Measurements from ENCODE around the gene CHL1. TPM values are rescaled to one million over a fixed set of nuclear protein-coding genes. Genes with fewer than 3 reads are reported as not detected.

The CHL1 gene
- total and polyA plus RNA-seq, 2 experiments from 2014 or later = 1.4 to 1.9 TPM

- Mint-ChIP-seq H3K36me3 (ENCODE audit: low read depth) (peaks cover 24% of the 10 kb centered on the region; the same call in 2 of the 3 replicates), H3K27ac (no peak overlapping the region), H3K4me1 (no peaks in the 10 kb centered on the region), H3K27me3 (ENCODE audit: insufficient read depth, low read depth, poor library complexity) (no peaks in the 10 kb centered on the region), H3K9me3 (peaks cover 99% of the 10 kb centered on the region), H3K4me3 (no peak overlapping the region)
- no peaks in the 10 kb centered on the region for H3K9me2 ChIP-seq (ENCODE audit: insufficient read depth)
- ATAC-seq (no peak), DNase-seq (ENCODE audit: low spot score) (no peak)
- TF ChIP-seq ZNF114 (CRISPR knock-in tag; IDR thresholded peaks at IDR 0.05) (no peak), STAT1 (IDR thresholded peaks at IDR 0.05; ENCODE audit: unreplicated experiment) (no peak), POLR2AphosphoS5 (IDR thresholded peaks at IDR 0.05; ENCODE audit: low read depth) (no peak), EZH2 (IDR thresholded peaks at IDR 0.05; ENCODE audit: low read depth, unreplicated experiment) (no peak), CREB1 (CRISPR knock-in tag; IDR thresholded peaks at IDR 0.05; ENCODE audit: low read depth) (no peak), ETS1 (IDR thresholded peaks at IDR 0.05) (no peak), REST (IDR thresholded peaks at IDR 0.05; ENCODE audit: unreplicated experiment) (no peak), EZH2phosphoT487 (IDR thresholded peaks at IDR 0.05; ENCODE audit: unreplicated experiment) (no peak), ZNF331 (CRISPR knock-in tag; IDR thresholded peaks at IDR 0.05; ENCODE audit: low read depth) (no peak), NANOG (IDR thresholded peaks at IDR 0.05; ENCODE audit: borderline replicate concordance) (no peak), JUNB (IDR thresholded peaks at IDR 0.05; ENCODE audit: unreplicated experiment) (no peak)
- TF ChIP-seq, protein P1, sequence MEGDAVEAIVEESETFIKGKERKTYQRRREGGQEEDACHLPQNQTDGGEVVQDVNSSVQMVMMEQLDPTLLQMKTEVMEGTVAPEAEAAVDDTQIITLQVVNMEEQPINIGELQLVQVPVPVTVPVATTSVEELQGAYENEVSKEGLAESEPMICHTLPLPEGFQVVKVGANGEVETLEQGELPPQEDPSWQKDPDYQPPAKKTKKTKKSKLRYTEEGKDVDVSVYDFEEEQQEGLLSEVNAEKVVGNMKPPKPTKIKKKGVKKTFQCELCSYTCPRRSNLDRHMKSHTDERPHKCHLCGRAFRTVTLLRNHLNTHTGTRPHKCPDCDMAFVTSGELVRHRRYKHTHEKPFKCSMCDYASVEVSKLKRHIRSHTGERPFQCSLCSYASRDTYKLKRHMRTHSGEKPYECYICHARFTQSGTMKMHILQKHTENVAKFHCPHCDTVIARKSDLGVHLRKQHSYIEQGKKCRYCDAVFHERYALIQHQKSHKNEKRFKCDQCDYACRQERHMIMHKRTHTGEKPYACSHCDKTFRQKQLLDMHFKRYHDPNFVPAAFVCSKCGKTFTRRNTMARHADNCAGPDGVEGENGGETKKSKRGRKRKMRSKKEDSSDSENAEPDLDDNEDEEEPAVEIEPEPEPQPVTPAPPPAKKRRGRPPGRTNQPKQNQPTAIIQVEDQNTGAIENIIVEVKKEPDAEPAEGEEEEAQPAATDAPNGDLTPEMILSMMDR (conservative IDR thresholded peaks at IDR 0.05; ENCODE audit: low read depth in 2 of 2) = no peak
- TF ChIP-seq, protein P2, sequence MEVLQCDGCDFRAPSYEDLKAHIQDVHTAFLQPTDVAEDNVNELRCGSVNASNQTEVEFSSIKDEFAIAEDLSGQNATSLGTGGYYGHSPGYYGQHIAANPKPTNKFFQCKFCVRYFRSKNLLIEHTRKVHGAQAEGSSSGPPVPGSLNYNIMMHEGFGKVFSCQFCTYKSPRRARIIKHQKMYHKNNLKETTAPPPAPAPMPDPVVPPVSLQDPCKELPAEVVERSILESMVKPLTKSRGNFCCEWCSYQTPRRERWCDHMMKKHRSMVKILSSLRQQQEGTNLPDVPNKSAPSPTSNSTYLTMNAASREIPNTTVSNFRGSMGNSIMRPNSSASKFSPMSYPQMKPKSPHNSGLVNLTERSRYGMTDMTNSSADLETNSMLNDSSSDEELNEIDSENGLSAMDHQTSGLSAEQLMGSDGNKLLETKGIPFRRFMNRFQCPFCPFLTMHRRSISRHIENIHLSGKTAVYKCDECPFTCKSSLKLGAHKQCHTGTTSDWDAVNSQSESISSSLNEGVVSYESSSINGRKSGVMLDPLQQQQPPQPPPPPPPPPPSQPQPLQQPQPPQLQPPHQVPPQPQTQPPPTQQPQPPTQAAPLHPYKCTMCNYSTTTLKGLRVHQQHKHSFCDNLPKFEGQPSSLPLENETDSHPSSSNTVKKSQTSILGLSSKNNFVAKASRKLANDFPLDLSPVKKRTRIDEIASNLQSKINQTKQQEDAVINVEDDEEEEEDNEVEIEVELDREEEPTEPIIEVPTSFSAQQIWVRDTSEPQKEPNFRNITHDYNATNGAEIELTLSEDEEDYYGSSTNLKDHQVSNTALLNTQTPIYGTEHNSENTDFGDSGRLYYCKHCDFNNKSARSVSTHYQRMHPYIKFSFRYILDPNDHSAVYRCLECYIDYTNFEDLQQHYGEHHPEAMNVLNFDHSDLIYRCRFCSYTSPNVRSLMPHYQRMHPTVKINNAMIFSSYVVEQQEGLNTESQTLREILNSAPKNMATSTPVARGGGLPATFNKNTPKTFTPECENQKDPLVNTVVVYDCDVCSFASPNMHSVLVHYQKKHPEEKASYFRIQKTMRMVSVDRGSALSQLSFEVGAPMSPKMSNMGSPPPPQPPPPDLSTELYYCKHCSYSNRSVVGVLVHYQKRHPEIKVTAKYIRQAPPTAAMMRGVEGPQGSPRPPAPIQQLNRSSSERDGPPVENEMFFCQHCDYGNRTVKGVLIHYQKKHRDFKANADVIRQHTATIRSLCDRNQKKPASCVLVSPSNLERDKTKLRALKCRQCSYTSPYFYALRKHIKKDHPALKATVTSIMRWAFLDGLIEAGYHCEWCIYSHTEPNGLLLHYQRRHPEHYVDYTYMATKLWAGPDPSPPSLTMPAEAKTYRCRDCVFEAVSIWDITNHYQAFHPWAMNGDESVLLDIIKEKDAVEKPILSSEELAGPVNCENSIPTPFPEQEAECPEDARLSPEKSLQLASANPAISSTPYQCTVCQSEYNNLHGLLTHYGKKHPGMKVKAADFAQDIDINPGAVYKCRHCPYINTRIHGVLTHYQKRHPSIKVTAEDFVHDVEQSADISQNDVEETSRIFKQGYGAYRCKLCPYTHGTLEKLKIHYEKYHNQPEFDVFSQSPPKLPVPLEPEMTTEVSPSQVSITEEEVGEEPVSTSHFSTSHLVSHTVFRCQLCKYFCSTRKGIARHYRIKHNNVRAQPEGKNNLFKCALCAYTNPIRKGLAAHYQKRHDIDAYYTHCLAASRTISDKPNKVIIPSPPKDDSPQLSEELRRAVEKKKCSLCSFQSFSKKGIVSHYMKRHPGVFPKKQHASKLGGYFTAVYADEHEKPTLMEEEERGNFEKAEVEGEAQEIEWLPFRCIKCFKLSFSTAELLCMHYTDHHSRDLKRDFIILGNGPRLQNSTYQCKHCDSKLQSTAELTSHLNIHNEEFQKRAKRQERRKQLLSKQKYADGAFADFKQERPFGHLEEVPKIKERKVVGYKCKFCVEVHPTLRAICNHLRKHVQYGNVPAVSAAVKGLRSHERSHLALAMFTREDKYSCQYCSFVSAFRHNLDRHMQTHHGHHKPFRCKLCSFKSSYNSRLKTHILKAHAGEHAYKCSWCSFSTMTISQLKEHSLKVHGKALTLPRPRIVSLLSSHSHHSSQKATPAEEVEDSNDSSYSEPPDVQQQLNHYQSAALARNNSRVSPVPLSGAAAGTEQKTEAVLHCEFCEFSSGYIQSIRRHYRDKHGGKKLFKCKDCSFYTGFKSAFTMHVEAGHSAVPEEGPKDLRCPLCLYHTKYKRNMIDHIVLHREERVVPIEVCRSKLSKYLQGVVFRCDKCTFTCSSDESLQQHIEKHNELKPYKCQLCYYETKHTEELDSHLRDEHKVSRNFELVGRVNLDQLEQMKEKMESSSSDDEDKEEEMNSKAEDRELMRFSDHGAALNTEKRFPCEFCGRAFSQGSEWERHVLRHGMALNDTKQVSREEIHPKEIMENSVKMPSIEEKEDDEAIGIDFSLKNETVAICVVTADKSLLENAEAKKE (CRISPR knock-in tag; IDR thresholded peaks at IDR 0.05) = no peak
- no peak overlapping the region for H2AFZ ChIP-seq
- H3K4me3 ChIP-seq = no peak overlapping the region
- H3K27me3 ChIP-seq (ENCODE audit: insufficient read depth) = no peaks in the 10 kb centered on the region
- no peak overlapping the region for H3K27ac ChIP-seq (ENCODE audit: low read depth)
- H3K36me3 ChIP-seq (ENCODE audit: insufficient read depth) = no peaks in the 10 kb centered on the region
- no peaks in the 10 kb centered on the region for H4K20me1 ChIP-seq (replicated peaks; ENCODE audit: insufficient read depth)
- no peaks in the 10 kb centered on the region for H3K79me2 ChIP-seq (replicated peaks; ENCODE audit: insufficient read depth)
- no peaks in the 10 kb centered on the region for H3F3A ChIP-seq (replicated peaks; ENCODE audit: low read depth)
- H3K4me2 ChIP-seq = no peak overlapping the region
- no peaks in the 10 kb centered on the region for H3K4me1 ChIP-seq (ENCODE audit: insufficient read depth)
Observed at GRCh38 chr3:242602-243355, 46.2 kb downstream of the CHL1 start.
